Nephron progenitor cell (in vitro differentiated cells): ENCODE data around the gene KHNYN.
A peak's percentile ranks its signal among the peaks of the same experiment; 100 is the strongest.

Source experiments
- DNase-seq: peaks from one replicate; pipeline ENCODE4 v3.0.0; 2021
- H3K27ac Mint-ChIP-seq: 2 replicates; pipeline ENCODE4 v1.8.0; 2021; ENCODE audit warnings: mild to moderate bottlenecking, moderate library complexity, mixed read lengths
- H3K27me3 Mint-ChIP-seq: 2 replicates; pipeline ENCODE4 v1.8.0; 2021; ENCODE audit warnings: mild to moderate bottlenecking, low read depth, mixed read lengths; ENCODE audit not compliant: poor library complexity
- H3K36me3 Mint-ChIP-seq: 2 replicates; pipeline ENCODE4 v1.8.0; 2021; ENCODE audit warnings: low read depth, mixed read lengths
- H3K4me1 Mint-ChIP-seq: 2 replicates; pipeline ENCODE4 v1.8.0; 2021; ENCODE audit warnings: mixed read lengths
- H3K4me3 Mint-ChIP-seq: 2 replicates; pipeline ENCODE4 v1.8.0; 2021; ENCODE audit warnings: mild to moderate bottlenecking, moderate library complexity, mixed read lengths
- H3K9me3 Mint-ChIP-seq: 2 replicates; pipeline ENCODE4 v1.8.0; 2021; ENCODE audit warnings: mild to moderate bottlenecking, moderate library complexity, mixed read lengths
- CTCF ChIP-seq: fragments of 200-600 bp; sonication (generic); IDR thresholded peaks from 2 replicates; pipeline ENCODE4 v1.5.0; 2021; ENCODE audit warnings: antibody characterized with exemption

KHNYN gene

GRCh38 chr14:24399447-24399822 is 30.3 kb upstream of the KHNYN start:
- no peak for TF ChIP-seq CTCF
- H3K4me1 Mint-ChIP-seq, result peaks cover 87% of the 10 kb centered on the region
- peak overlapping the region; percentile 25 for H3K27ac Mint-ChIP-seq
- peaks cover 17% of the 10 kb centered on the region for H3K36me3 Mint-ChIP-seq
- peaks cover 6% of the 10 kb centered on the region for H3K9me3 Mint-ChIP-seq
- peaks cover 4% of the 10 kb centered on the region for H3K27me3 Mint-ChIP-seq
- DNase-seq, result no peak
- peak overlapping the region; percentile 94 for H3K4me3 Mint-ChIP-seq

DNA sequence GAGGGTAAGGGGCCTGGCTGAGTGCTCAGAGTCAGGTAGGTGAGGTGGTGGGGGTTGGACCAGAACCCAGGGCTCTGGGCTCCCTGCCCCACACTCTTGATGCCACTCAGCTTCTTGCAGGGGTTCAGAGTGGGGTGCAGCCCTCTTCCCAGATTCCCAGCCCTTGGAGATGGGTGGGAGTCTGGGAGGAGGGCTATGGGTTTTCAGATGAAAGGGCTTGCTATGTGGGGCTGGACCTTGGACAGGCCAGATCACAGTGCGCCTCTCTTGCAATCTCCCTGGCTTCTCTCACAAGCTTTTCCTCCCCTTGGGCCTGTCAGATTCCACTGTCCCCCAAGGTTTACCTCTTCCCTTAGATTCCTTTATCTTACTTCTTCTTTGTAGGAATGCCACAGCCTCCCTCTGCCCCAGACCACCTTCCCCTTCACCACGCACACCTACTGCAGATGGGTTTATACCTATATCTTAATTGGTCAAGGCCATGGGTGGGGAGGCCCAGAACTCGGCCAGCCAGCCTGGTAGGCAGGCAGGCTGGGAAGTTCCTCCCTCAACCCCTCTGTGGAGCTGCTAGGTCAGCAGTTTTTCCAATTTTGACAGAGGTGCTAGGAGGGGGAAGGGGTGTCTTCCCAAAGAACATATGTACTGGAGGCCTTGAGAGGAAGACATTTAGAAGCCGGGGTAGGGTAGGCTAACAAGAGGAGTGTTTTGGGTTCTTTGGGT is 29.6 kb upstream of the KHNYN start:
- peaks cover 6% of the 10 kb centered on the region for H3K9me3 Mint-ChIP-seq
- peaks cover 7% of the 10 kb centered on the region for H3K27me3 Mint-ChIP-seq
- peak overlapping the region; percentile 94 for H3K4me3 Mint-ChIP-seq
- no peak for TF ChIP-seq CTCF
- H3K4me1 Mint-ChIP-seq, result peaks cover 87% of the 10 kb centered on the region
- no peak for DNase-seq
- peak overlapping the region; percentile 25 for H3K27ac Mint-ChIP-seq
- peaks cover 24% of the 10 kb centered on the region for H3K36me3 Mint-ChIP-seq

GRCh38 chr14:24401810-24402702 is 27.7 kb upstream of the KHNYN start:
- no peak for DNase-seq
- H3K36me3 Mint-ChIP-seq, result peaks cover 30% of the 10 kb centered on the region
- H3K27me3 Mint-ChIP-seq, result peaks cover 10% of the 10 kb centered on the region
- H3K4me1 Mint-ChIP-seq, result peaks cover 75% of the 10 kb centered on the region
- H3K9me3 Mint-ChIP-seq, result no peaks in the 10 kb centered on the region
- no peak for TF ChIP-seq CTCF
- peak overlapping the region; percentile 94 for H3K4me3 Mint-ChIP-seq
- H3K27ac Mint-ChIP-seq, result peak overlapping the region; percentile 5

- H3K4me3 Mint-ChIP-seq, result peak overlapping the region; percentile 71
- TF ChIP-seq CTCF, result no peak
- H3K36me3 Mint-ChIP-seq, result peaks cover 31% of the 10 kb centered on the region
- peaks cover 63% of the 10 kb centered on the region for H3K4me1 Mint-ChIP-seq
- H3K9me3 Mint-ChIP-seq, result no peaks in the 10 kb centered on the region
- H3K27ac Mint-ChIP-seq, result no peak overlapping the region
- H3K27me3 Mint-ChIP-seq, result peaks cover 10% of the 10 kb centered on the region
- DNase-seq, result no peak
Observed at GRCh38 chr14:24403294-24403998, 26.3 kb upstream of the KHNYN start.

DNA sequence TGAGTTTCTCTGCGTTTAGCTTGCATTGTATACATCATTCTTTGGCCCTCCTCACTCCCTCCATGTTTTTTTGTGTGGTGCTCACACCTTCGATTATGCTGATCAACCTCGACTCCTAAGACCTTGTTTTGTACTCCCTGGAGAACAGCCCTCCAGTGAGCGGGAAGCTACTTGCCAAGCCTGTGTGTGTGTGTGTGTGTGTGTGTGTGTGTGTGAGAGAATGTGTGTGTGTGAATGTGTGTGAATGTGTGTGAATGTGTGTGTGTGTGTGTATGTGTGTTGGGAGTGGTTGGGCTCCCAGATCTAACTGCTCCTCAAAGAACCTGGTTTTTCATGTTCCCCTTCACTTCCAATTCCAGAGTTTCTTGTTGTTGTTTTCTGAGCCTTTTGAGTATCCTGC is 24.9 kb upstream of the KHNYN start:
- TF ChIP-seq CTCF, result no peak
- H3K4me1 Mint-ChIP-seq, result peaks cover 57% of the 10 kb centered on the region
- H3K4me3 Mint-ChIP-seq, result no peak overlapping the region
- no peak overlapping the region for H3K27ac Mint-ChIP-seq
- no peaks in the 10 kb centered on the region for H3K9me3 Mint-ChIP-seq
- H3K27me3 Mint-ChIP-seq, result peaks cover 6% of the 10 kb centered on the region
- peaks cover 40% of the 10 kb centered on the region for H3K36me3 Mint-ChIP-seq
- no peak for DNase-seq
